SK-N-SH treated with all-trans-retinoic acid at 6 μM for 48 hours (cell line): ENCODE results near the gene BDNF.

Source experiments
- ESRRG ChIP-seq: fragments of 250-450 bp; sonication (Bioruptor Pico); IDR thresholded peaks from 2 replicates; pipeline ENCODE4 v1.6.1; 2021; ENCODE audit warnings: mild to moderate bottlenecking
- GLIS3 ChIP-seq: fragments of 250-450 bp; sonication (Bioruptor Pico); IDR thresholded peaks from 2 replicates; pipeline ENCODE4 v1.5.0; 2020; ENCODE audit warnings: mild to moderate bottlenecking, moderate library complexity
- PPARA ChIP-seq: fragments of 250-450 bp; sonication (Bioruptor Pico); IDR thresholded peaks from 2 replicates; pipeline ENCODE4 v1.5.0; 2020; ENCODE audit warnings: mild to moderate bottlenecking, borderline replicate concordance
- ZFP30 ChIP-seq: fragments of 450-650 bp; formaldehyde crosslinking; IDR thresholded peaks from 2 replicates; pipeline ENCODE4 v1.5.0; 2022; ENCODE audit warnings: mild to moderate bottlenecking, moderate library complexity
- ZNF565 ChIP-seq: fragments of 450-650 bp; formaldehyde crosslinking; conservative IDR thresholded peaks from 2 replicates; pipeline ENCODE4 v1.5.0; 2020; ENCODE audit warnings: low read depth, mild to moderate bottlenecking, moderate library complexity

GRCh38 chr11:27699926-27700350, 317 bp downstream of the BDNF start:
- TF ChIP-seq ZNF565 (CRISPR knock-in tag) (no peak), GLIS3 (CRISPR knock-in tag) (no peak), PPARA (CRISPR knock-in tag) (no peak), ESRRG (CRISPR knock-in tag) (no peak), ZFP30 (CRISPR knock-in tag) (no peak)
